Glomerular visceral epithelial cell (primary cell): ENCODE results near the gene PRDM5.

Experiments
- DNase-seq: peaks from one replicate; pipeline ENCODE4 v3.0.0-alpha.2; 2016; ENCODE audit errors: extremely low spot score

PRDM5 gene

DNA sequence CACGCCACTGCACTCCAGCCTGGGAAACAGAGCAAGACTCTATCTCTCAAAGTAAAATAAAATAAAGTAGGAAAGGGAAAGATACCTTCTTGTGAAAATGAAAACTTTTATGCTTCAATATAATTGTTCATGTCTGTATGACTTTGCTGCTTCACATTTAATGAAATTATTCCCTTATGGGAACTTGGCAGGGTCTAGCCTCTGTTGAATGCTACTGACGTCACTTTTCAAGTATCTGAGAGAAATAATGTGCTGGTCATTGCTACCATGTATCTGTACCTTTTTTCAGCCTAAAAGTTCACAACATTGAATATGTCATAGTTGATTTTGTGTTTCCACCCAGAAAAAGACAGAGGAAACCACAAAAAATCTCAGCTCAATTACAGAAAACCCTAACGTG, 65.2 kb downstream of the PRDM5 start:
- no peak for DNase-seq

DNA sequence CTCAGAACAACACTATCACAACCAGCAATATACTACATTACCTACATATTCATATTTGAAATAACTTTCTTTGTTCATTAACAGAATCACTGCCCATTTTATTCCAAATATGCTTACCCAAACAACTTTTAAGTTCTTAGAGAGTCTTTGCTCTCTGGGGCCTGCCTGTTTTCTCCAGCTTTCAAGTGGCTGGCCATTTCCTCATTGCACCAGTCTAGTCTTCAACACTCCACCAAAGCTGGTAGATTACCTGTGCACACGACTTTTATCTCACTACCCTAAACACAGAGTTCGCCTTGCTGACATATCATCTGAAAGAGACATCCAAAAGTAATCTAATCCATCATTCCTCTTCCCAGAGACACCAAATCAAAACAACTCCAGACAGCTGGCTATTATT, 66.2 kb downstream of the PRDM5 start:
- no peak for DNase-seq

DNA sequence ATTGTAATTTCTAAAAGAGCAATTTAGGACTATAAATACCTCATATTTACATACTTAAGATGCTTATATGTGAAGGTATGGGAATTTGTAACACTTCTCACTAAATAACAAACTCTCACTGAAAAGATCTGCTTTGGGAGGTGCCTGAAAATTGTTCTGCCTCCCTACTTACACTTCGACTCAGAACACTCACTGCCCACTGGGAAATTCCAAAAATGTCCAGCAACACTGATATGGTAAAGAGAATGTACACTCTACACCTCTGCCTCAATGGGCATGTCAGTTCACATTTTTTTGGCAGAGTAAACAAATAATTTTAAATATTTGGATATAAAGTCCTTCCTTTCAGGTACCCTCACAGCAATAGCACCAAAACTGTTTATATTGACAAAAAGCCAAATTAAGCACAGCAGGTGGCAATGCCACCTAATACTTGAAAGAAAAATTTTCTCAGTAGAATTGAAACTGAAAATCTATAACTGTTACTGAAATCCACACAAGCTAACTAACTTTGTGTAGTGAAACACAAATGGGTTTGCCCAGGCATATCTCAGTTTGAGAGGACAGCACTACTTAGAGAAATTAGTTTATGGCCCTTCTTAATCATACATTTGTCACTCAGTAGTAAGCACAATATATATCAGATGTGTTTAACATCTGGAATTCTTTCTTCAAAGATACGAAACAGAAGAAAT, 67.1 kb downstream of the PRDM5 start:
- no peak for DNase-seq

DNA sequence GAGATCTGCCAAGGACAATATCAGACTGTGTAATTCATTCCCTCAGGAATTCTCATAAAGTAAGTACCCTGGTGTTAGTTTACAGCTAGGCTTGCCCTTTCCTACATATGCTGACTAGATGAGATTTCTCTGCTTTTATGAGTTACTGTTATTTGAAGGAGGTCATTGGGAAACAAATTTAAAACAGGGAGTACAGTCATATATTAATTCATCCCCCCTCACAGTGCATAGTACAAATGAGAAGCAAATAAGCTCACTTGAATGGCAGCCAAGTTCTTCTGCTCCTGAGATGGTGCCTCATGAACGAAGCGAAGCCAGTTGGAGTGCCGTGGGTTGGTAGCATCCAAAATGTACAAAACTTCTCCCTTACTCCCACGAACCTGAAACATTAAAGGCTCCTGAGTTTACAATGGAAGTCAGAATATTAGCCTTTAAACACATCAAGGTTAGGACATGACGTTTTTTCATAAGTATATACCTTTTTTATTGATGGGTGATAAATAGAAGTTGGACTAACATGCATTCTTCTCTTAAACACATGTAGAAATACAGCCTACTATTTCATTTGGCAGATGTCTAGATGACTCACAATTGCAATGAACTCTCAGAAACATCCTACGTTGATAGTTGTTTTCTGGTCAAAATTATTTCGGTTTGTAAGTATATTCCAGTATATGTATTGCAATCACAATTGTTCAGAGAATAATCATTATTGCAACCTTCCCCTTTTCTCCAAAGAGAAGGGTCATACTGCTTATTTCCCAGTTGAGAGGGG, 69.2 kb downstream of the PRDM5 start:
- DNase-seq: no peak

DNA sequence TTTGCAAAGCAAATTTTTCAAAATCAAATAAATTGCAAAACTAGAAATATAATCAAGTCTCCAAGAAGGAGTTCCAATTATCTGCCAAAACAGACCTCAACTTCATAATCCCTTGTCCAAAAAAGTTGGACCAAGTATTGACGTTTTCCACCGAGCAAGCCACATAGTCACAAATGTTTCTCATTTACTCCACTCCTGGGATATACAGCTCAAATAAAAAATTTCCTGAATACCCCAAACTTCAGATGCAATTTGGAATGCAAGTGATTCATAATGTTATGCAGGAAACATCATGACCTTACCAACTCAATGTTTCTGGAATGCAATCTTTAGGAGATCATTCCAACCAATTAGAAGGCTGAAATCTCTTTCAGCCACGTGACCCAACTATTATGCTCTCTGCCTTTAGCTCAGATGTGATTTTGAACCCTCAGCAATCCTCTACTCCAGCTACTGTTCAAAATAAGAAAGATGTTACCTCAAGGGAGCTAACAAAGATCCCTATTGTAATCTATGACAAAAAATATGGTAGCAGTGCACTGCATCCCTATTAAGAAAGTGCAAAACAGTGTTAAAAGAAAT, 72.4 kb downstream of the PRDM5 start:
- no peak for DNase-seq

DNA sequence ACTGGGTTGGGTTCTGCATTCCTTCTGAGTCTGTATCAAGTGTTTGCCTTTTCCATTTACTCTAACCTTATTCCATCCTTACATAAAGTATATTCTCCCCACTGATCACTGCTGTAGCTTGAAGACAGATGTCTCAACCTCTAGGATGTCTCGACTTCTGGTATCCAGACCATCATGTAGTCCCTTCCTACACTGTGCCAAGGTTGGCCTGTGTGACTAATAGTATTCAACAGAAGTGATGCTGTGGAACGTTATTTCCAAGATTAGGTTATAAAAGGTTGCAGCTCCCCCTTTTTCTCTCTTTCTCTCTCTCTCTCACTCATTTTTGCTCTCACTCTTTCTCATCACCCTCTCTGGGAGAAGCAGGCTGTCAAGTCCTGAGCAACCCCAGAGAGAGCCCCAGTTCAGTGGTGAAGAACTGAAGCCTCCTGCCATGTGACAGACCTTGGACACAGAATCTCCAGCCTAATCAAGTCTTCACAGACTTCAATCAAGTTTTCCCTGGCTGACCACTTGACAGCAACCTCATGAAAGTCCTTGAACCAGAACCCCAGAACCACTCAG, 75.4 kb downstream of the PRDM5 start:
- DNase-seq: no peak

DNA sequence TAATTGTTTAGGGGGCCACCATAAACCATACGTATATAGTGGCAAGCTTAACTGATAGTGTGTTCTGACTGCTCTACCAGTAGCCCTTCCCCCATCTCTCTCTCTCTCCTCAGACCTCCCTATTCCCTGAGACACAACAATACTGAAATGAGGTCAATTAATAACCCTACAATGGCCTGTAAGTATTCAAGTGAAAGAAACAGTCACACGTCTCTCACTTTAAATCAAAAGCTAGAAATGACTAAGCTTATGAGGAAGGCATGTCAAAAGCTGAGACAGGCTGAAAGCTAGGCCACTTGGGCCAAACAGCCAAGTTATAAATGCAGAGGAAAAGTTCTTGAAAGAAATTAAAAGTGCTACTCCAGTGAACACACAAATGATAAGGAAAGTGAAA, 78.0 kb downstream of the PRDM5 start:
- no peak for DNase-seq

DNA sequence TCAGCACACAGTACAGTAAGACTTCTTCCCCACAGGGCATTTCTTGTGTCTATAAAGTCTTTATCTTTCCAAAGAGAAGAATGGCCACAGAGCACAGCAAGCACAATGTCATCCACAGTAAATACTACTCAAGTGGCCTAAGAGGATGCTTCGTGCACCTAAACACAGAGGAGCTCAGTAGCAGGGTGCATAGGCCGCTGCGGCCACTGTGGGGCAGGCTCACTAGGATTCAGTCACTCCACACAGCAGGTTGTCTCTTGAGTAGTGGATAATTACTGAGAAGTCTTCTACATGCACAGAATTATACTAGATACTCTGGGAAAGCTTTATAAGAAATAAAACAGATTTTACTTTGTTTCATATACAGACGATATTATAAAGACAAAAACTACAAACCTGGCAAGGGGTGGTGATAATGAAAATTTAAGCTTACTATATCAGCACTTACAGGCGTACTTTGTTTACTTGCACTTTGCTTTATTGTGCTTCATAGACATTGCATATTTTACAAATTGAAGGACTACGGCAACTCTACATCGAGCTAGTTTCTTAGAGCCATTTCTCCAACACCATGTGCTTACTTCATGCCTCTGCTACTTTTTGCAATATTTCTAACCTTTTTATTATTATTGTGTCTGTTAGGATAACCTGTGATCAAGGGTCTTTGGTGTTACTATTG, 78.5 kb downstream of the PRDM5 start:
- DNase-seq: no peak

DNA sequence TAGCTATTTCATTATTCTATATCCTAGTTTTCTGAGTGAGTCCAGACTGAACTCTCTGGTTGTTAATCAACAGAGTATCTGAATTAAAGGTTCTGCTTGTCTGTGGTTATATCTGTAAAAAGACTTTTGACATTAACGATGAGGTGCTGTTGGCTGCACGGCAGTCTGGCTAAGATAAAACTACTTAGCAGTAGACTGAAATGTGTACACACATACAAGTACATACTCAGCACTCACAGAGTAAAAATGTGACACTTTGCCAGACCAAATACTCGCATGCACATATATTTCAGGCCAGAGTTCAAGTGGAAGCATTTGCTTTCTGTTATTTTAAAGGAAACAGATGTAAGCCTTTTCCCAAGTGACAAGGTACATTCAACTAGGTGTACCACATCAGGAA, 80.5 kb downstream of the PRDM5 start:
- DNase-seq: no peak

DNA sequence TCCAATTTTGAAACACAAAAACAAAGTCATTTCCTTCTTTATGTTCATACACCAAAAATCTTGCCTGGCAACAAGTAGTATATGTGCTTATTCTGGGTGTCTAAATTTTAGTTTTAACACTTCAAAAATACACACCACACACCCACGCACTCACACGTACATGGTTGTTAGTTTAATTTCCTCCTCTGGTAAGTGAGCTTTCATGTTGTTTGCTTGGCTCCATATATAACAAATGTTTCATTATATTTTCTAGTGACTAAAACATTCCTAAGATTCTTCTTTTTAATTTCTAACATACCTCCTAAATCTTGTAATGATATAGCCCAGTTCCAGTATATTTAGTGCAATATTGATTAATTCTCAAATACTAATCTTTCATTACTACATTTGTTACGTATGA, 80.9 kb downstream of the PRDM5 start:
- DNase-seq: no peak

DNA sequence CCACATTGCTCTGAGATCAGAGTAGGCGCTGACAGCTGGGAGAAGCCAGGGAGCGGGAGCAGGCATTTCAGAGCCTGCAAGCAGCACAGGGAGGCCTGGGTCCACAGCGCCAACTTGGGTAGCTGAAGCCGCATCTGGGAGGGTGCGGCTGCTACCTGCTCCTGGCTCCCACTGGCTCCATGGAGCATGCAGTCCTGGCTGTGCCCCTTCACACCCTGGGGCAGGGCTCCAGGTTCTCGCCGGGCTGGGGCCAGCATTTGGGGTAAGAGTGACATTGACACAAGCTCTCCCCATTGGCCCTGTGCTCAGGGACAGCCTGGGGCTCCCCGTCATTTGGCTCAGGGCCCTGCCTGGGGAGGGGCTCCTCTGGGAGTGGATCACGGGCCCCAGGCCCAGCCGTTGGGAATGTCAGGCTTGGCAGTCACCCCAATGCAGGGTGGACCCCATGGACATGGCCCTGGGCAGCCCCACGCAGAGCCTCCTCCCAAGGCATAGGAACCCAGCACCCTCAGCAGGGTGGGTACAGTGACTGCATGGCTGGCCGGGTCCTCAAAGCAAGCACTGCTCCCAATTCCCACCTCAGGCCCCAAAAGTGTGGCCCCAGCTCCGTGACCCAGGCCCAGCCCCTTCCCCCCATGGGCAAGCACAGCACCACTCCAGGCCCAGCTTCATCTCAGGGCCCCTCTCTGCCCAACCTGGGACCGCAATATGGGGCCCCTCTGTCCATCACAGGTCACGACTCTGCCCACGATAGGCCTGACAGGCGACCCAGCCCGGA, 82.4 kb downstream of the PRDM5 start:
- DNase-seq: no peak

DNA sequence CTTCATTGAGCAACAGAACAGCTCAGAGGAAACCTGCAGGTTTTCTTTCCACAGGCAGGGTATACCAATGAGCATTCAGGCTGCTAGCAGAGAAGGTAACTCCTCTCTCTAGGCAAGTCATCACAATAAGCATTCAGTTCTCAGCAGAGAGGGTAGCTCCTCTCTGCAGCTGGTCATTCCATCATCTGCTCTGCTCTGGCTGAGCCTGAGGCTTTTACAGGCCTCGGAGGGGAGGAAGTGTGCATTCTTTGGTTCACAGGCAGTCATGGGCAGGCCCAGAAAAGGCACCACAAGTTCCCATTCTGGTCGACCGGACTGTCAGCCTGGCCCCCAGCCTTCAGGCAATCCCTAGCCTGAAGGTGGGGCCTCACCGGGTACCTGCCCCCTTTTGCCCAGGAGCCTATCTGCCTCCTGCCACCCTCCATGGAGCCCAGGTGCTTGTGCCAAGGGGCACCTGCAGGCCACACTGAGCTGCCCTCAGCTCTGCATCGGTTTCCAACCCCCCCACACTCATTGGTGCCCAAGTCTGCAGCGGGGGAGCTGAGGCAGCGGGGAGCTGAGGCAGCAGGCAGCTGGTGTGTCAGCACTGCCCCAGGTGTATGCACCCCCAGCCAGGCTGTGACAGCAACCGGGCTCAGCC, 83.1 kb downstream of the PRDM5 start:
- DNase-seq: no peak

DNA sequence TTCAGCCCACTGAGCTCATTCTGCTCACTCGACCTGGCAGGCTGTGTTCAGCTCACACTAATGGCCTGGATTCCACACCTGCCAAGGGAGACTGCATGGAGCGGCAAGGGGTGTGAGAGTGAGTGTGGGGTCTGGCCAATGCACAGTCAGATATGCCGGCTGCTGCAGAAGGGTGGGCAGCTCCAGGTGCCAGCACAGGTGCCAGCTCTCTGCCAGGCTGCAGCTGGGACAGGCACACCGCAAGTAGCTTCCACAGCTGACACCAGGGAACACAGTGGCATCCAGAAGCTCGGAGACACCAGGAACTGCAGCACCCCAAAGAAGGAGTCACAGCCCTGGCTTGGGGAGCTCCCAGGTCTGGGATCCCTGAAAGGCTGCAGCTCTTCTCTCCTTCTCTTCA, 83.7 kb downstream of the PRDM5 start:
- DNase-seq: no peak

DNA sequence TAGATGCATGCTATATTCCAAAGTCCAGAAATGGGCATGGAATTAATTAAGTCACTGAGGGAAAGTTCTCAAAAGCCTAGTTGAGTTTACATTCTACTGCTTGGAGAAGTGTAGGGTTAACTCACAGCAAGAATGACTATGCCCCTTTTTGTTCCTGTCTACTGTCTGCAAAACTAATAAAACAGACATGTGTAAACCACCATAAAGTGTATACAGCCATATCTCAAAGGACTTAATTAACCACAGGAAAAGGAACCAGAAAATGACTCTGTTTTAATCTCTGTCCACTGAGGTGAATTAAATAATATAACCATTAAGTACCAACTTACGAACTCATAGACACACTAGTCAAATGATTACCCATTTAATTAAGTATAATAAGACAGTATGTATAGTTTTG, 84.9 kb downstream of the PRDM5 start:
- no peak for DNase-seq

DNA sequence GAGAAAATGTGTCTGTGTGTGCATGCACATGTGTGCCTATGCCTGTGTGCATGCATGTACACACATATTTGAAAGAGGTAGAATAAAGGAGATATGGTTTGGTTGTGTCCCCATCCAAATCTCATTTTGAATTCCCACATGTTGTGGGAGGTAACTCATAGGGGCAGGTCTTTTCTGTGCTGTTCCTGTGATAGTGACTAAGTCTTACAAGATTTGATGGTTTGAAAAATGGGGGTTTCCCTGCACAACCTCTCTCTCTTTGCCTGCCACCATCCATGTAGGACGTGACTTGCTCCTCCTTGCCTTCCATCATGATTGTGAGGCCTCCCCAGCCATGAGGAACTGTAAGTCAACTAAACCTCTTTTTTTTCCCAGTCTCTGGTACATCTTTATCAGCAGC, 87.2 kb downstream of the PRDM5 start:
- no peak for DNase-seq

DNA sequence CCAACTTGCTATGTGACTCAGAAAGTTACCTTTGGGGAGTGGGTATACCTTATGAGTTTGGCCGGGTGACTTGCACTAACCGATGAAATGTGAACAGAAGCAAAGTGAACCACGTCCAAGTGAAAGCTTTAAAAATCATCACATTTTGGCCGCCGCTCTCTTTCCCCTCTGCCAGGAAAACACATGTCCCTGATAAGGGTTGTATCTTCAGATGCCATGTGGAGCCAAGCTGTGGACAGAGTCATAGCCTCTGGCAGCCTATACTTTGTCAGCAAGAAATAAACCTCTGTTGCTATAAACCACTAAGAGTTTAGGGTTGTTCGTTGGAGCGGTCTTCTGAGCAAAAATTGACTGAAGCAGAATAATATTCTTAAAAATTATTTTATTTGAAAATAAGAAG, 92.3 kb downstream of the PRDM5 start:
- no peak for DNase-seq

DNA sequence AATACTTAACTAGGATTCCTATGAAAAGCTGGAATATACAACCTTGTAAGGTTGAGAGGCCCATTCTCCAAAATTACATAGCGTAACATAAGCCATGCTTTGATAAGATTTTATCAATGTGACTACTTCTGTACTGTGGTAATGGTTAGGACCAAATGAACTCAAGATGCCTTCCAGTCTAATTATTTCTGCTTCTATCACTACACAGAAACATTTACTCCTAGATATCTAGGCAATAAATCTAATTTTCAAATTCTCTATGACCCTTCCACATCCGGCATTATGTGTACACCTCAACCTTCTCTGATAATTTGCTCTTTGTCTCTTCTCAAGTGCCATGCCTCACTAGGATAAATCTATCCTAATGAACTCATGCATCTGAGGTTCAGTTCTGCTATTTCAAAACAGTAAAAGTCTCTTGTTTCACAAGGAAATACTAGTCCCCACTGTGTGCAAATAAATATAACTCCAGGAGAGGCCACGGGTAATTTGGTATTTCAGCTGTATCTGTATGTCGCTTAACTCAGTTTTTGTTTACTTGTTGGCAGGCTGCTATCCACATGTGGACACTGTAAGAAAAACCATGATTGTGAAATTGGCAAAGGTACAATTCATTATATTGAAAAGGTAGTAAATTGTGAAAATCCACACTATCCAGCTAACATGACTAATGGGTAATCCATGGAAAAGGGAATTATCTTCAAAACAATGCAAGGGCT, 93.3 kb downstream of the PRDM5 start:
- no peak for DNase-seq

DNA sequence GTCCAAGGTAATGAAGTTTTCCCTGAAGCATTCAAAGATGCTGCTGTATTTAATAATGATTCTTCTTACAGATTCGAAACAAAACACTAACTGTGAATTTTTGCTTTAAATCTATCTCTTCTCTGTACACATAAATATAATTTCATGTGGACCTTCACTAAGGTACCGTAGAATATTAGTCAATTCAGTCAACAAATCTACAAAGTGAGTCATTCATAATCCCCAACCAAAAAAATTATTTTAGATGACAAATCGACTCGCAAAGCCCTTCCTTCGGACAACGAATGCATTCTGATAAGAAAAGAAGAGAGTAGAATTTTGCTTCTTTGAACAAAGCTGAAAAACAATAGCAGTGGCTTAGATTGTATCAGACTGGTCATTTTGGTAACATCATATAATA, 95.7 kb downstream of the PRDM5 start:
- DNase-seq: no peak

DNA sequence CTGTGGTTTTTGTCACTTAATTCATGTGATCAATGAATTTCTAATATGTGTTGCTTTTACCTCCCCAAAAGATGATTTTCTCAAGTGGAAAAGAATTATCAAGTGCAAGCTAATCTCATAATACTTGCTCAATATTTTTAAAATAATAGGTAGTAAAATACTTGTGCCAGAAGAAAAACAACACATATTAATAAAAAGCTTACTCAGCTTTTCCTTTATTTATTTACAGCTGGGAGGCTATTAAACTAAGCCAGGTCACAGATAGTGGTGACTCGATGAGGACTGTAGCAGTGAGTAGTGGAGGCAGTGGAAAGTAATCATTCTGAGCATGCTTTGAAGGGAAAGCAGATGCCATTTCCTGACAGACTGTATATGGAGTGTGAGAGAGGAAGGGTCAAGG, 96.1 kb downstream of the PRDM5 start:
- no peak for DNase-seq

DNA sequence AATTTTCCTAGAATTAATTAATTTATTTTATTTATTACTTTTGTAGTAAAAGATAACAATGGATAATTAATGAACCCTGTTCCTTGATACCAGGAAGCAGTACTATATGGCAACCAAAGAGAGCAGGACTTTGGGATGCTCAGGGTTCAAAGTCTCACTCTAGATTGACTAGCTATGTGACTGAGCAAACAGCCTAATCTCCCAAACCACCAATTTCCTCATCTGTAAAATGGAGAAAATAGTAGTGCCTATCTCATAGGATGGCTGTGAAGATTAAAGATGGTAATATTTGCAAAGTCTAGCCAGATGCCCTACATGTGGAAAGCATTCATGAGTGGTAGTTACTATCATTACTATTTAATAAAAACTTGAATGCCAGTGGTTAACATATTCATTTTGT, 97.6 kb downstream of the PRDM5 start:
- no peak for DNase-seq
